Upper lobe of left lung (tissue), 4 donors: ENCODE data around the gene PIGV.

Source experiments
- CTCF ChIP-seq, 6 experiments: fragments of 450-650 bp in 4 of 6; fragments of 200-600 bp in 2 of 6; sonication (generic) in 2 of 6; IDR thresholded peaks; one replicate each; pipeline ENCODE4 v1.5.1; 2016 to 2019; ENCODE audit warnings: antibody characterized with exemption in 6 of 6
- EP300 ChIP-seq, 4 donors: sonication (generic); formaldehyde crosslinking; IDR thresholded peaks; one replicate each; pipeline ENCODE4 v1.5.1; 2017; ENCODE audit warnings: antibody characterized with exemption in 4 of 4, control low read depth in 2 of 4
- POLR2A ChIP-seq, 4 donors: fragments of 450-650 bp; IDR thresholded peaks; one replicate each; pipeline ENCODE4 v1.5.1; 2016 to 2017; ENCODE audit warnings: antibody characterized with exemption in 4 of 4, mild to moderate bottlenecking in 2 of 4
- POLR2AphosphoS5 ChIP-seq, 2 donors: sonication (generic); formaldehyde crosslinking; IDR thresholded peaks; one replicate each; pipeline ENCODE4 v1.5.1; 2017; ENCODE audit warnings: antibody characterized with exemption in 2 of 2

- no peak for TF ChIP-seq CTCF (IDR thresholded peaks at IDR 0.05)
- no peak for TF ChIP-seq POLR2A (IDR thresholded peaks at IDR 0.05)
- TF ChIP-seq EP300 (IDR thresholded peaks at IDR 0.05) = no peak
- no peak for TF ChIP-seq POLR2AphosphoS5 (IDR thresholded peaks at IDR 0.05)
These were observed 8.6 kb upstream of the PIGV start for GRCh38 chr1:26779098-26779668.
